H9 (cell line): ENCODE measurements around the gene C6orf62. TPM values are rescaled to one million over a fixed set of nuclear protein-coding genes. Genes with fewer than 3 reads are reported as not detected.

ENCODE experiments used
- DNase-seq: peaks from one replicate; pipeline ENCODE4 v3.0.0-alpha.2; 2017
- H2AFZ ChIP-seq: one replicate; pipeline ENCODE4 v1.6.1; 2013; ENCODE audit warnings: mild to moderate bottlenecking, low read length, control low read depth, moderate library complexity
- H2AK5ac ChIP-seq: 2 replicates; pipeline ENCODE4 v1.6.1; 2013; ENCODE audit warnings: low read length, control low read depth, mixed read lengths; ENCODE audit not compliant: insufficient read length
- H2BK120ac ChIP-seq: one replicate; pipeline ENCODE4 v1.6.1; 2013; ENCODE audit warnings: low read depth, mild to moderate bottlenecking, low read length, control low read depth, inconsistent platforms; ENCODE audit not compliant: poor library complexity, severe bottlenecking
- H2BK12ac ChIP-seq: 2 replicates; pipeline ENCODE4 v1.6.1; 2013; ENCODE audit warnings: low read length, control low read depth, mixed read lengths, low read depth; ENCODE audit not compliant: insufficient read length
- H2BK15ac ChIP-seq: 2 replicates; pipeline ENCODE4 v1.6.1; 2013; ENCODE audit warnings: low read depth, low read length, control low read depth
- H2BK20ac ChIP-seq: one replicate; pipeline ENCODE4 v1.6.1; 2013; ENCODE audit warnings: low read depth, mild to moderate bottlenecking, low read length, control low read depth, inconsistent platforms; ENCODE audit not compliant: poor library complexity, severe bottlenecking
- H2BK5ac ChIP-seq: 2 replicates; pipeline ENCODE4 v1.6.1; 2013; ENCODE audit warnings: low read length, control low read depth, mixed read lengths; ENCODE audit not compliant: insufficient read length
- H3K14ac ChIP-seq: 2 replicates; pipeline ENCODE4 v1.6.1; 2013; ENCODE audit warnings: low read length, control low read depth; ENCODE audit not compliant: insufficient read depth
- H3K18ac ChIP-seq: 2 replicates; pipeline ENCODE4 v1.6.1; 2013; ENCODE audit warnings: low read depth, mild to moderate bottlenecking, mixed read lengths, low read length, control low read depth; ENCODE audit not compliant: insufficient read length
- H3K23ac ChIP-seq: 2 replicates; pipeline ENCODE4 v1.6.1; 2013; ENCODE audit warnings: low read length, control low read depth, mixed read lengths, low read depth; ENCODE audit not compliant: insufficient read length
- H3K23me2 ChIP-seq: 2 replicates; pipeline ENCODE4 v1.6.1; 2013; ENCODE audit warnings: low read depth, mild to moderate bottlenecking, mixed read lengths, low read length, control low read depth; ENCODE audit not compliant: insufficient read length, poor library complexity, severe bottlenecking
- H3K27ac ChIP-seq: 2 replicates; pipeline ENCODE4 v1.5.1; 2013; ENCODE audit warnings: low read length, control low read depth, mixed read lengths, low read depth; ENCODE audit not compliant: insufficient read length
- H3K27me3 ChIP-seq: 2 replicates; pipeline ENCODE4 v1.6.1; 2013; ENCODE audit warnings: low read length, control low read depth, inconsistent platforms; ENCODE audit not compliant: insufficient read depth
- H3K4ac ChIP-seq: 2 replicates; pipeline ENCODE4 v1.6.1; 2013; ENCODE audit warnings: low read depth, mild to moderate bottlenecking, control low read depth, inconsistent platforms, low read length, moderate library complexity
- H3K4me1 ChIP-seq: 2 replicates; pipeline ENCODE4 v1.6.1; 2013; ENCODE audit warnings: low read length, control low read depth, inconsistent platforms; ENCODE audit not compliant: insufficient read depth
- H3K4me2 ChIP-seq: 2 replicates; pipeline ENCODE4 v1.6.1; 2013; ENCODE audit warnings: low read length, control low read depth, mixed read lengths; ENCODE audit not compliant: insufficient read length, insufficient read depth
- H3K56ac ChIP-seq: 2 replicates; pipeline ENCODE4 v1.6.1; 2013; ENCODE audit warnings: low read depth, mild to moderate bottlenecking, mixed read lengths, low read length, control low read depth; ENCODE audit not compliant: insufficient read length
- H3K79me1 ChIP-seq: 2 replicates; pipeline ENCODE4 v1.6.1; 2013; ENCODE audit warnings: low read depth, mild to moderate bottlenecking, moderate library complexity, low read length, control low read depth, inconsistent platforms; ENCODE audit not compliant: insufficient read depth, poor library complexity, severe bottlenecking
- H3K79me2 ChIP-seq: 2 replicates; pipeline ENCODE4 v1.6.1; 2013; ENCODE audit warnings: low read length, control low read depth, inconsistent platforms; ENCODE audit not compliant: insufficient read depth
- H3K9ac ChIP-seq: 2 replicates; pipeline ENCODE4 v1.6.1; 2013; ENCODE audit warnings: low read length, control low read depth, mixed read lengths; ENCODE audit not compliant: insufficient read length; ENCODE audit errors: extremely low read depth
- H3K9me3 ChIP-seq: one replicate; pipeline ENCODE4 v1.6.1; 2013; ENCODE audit warnings: low read depth, low read length, inconsistent platforms; ENCODE audit not compliant: control insufficient read depth
- H3T11ph ChIP-seq: one replicate; pipeline ENCODE4 v1.6.1; 2013; ENCODE audit warnings: mild to moderate bottlenecking, low read length, control low read depth, inconsistent platforms
- H4K20me1 ChIP-seq: one replicate; pipeline ENCODE4 v1.6.1; 2013; ENCODE audit not compliant: control insufficient read depth, insufficient read length, insufficient read depth
- H4K5ac ChIP-seq: 2 replicates; pipeline ENCODE4 v1.6.1; 2013; ENCODE audit warnings: low read depth, mild to moderate bottlenecking, mixed read lengths, low read length, control low read depth; ENCODE audit not compliant: insufficient read length
- H4K8ac ChIP-seq: replicated peaks from 2 replicates; pipeline ENCODE4 v1.6.1; 2013; ENCODE audit warnings: low read length, control low read depth, mixed read lengths, low read depth; ENCODE audit not compliant: insufficient read length
- H4K91ac ChIP-seq: 2 replicates; pipeline ENCODE4 v1.6.1; 2013; ENCODE audit warnings: low read depth, mild to moderate bottlenecking, moderate library complexity, mixed read lengths, low read length, control low read depth; ENCODE audit not compliant: insufficient read length
- H3K27ac Mint-ChIP-seq, 3 experiments: 2 replicates in 2 of 3; 3 replicates in 1 of 3; pipeline ENCODE4 v1.8.0; 2020 to 2021; ENCODE audit warnings: mixed read lengths in 3 of 3, mild to moderate bottlenecking in 1 of 3, moderate library complexity in 1 of 3
- H3K27me3 Mint-ChIP-seq: 2 replicates; pipeline ENCODE4 v1.8.0; 2021; ENCODE audit warnings: low read depth, mild to moderate bottlenecking, moderate library complexity, mixed read lengths
- H3K36me3 Mint-ChIP-seq, 3 experiments: 2 replicates in 2 of 3; 3 replicates in 1 of 3; pipeline ENCODE4 v1.8.0; 2020 to 2021; ENCODE audit warnings: low read depth in 3 of 3, mixed read lengths in 3 of 3; ENCODE audit not compliant: insufficient read depth in 1 of 3
- H3K4me1 Mint-ChIP-seq, 2 experiments: 2 replicates each; pipeline ENCODE4 v1.8.0; 2020; ENCODE audit warnings: mixed read lengths in 2 of 2
- H3K4me3 Mint-ChIP-seq, 2 experiments: 2 replicates in 1 of 2; 3 replicates in 1 of 2; pipeline ENCODE4 v1.8.0; 2020 to 2021; ENCODE audit warnings: mild to moderate bottlenecking in 2 of 2, mixed read lengths in 2 of 2, moderate library complexity in 1 of 2
- H3K9me3 Mint-ChIP-seq, 2 experiments: 2 replicates in 1 of 2; 3 replicates in 1 of 2; pipeline ENCODE4 v1.8.0; 2020; ENCODE audit warnings: mild to moderate bottlenecking in 2 of 2, mixed read lengths in 2 of 2, moderate library complexity in 1 of 2
- CTCF ChIP-seq: fragments of 200-600 bp; sonication (generic); conservative IDR thresholded peaks from 3 replicates; pipeline ENCODE4 v1.8.0; 2021; ENCODE audit warnings: antibody characterized with exemption, mild to moderate bottlenecking
- WGBS: extraction: QIAGEN DNeasy Blood & Tissue Kit; methylation state at CpG from one replicate; pipeline ENCODE4 v1.1.7; 2013; ENCODE audit warnings: missing lambda C conversion rate, low lambda C conversion rate, mixed read lengths; ENCODE audit not compliant: insufficient read length; ENCODE audit errors: extremely low coverage; 5-methylcytosine and 5-hydroxymethylcytosine counted together
- total RNA-seq: library from RNA; stranded (reverse); gene quantifications from 2 replicates; pipeline ENCODE4 v1.2.1, GENCODE V29; 2021

Gene C6orf62
- total RNA-seq, 1 experiment from 2014 or later = 125 TPM

GRCh38 chr6:24768361-24768760, 49.4 kb upstream of the C6orf62 start:
- Histone ChIP-seq H2AFZ (no peak overlapping the region), H4K91ac (no peak overlapping the region), H3K79me2 (no peaks in the 10 kb centered on the region), H3K27me3 (no peaks in the 10 kb centered on the region), H2BK15ac (no peak overlapping the region), H2BK120ac (no peak overlapping the region), H4K5ac (no peak overlapping the region), H3K18ac (no peak overlapping the region), H3K27ac (no peak overlapping the region), H4K8ac (no peak overlapping the region), H2BK12ac (no peak overlapping the region), H4K20me1 (no peaks in the 10 kb centered on the region), H3K23ac (no peak overlapping the region), H3K14ac (no peak overlapping the region), H2BK20ac (no peak overlapping the region), H3K4me2 (no peak overlapping the region), H3K23me2 (no peaks in the 10 kb centered on the region), H3K56ac (no peak overlapping the region), H3T11ph (no peak overlapping the region), H2AK5ac (no peak overlapping the region), H3K79me1 (no peaks in the 10 kb centered on the region), H3K4me1 (no peaks in the 10 kb centered on the region), H2BK5ac (no peak overlapping the region), H3K9me3 (no peaks in the 10 kb centered on the region), H3K9ac (no peak overlapping the region), H3K4ac (no peak overlapping the region)
- H3K4me3 Mint-ChIP-seq = no peak overlapping the region
- H3K27ac Mint-ChIP-seq = no peak overlapping the region
- no peaks in the 10 kb centered on the region for H3K4me1 Mint-ChIP-seq
- no peaks in the 10 kb centered on the region for H3K9me3 Mint-ChIP-seq
- H3K27me3 Mint-ChIP-seq = no peaks in the 10 kb centered on the region
- no CpG with 5 or more reads among the region's 5 CpGs for WGBS
- no peak for TF ChIP-seq CTCF
- H3K36me3 Mint-ChIP-seq = no peaks in the 10 kb centered on the region
- no peak for DNase-seq
